GM18868 (cell line): Measurements from ENCODE around the gene COX4I1.
"Not testable (repeated sequence)": the region's sequence is repeated elsewhere in the genome, so short reads cannot be mapped to it uniquely, and the experiment has no call there.

Source experiments
- ATAC-seq: cut with Tn5 transposase; IDR thresholded peaks from one replicate; pipeline ENCODE4 v1.9.1; 2021; ENCODE audit warnings: mild to moderate bottlenecking, moderate library complexity; ENCODE audit not compliant: unreplicated experiment

The COX4I1 gene

GRCh38 chr16:85798283-85798776 is 1.2 kb upstream of the COX4I1 start:
- ATAC-seq, result no peak

- peak; percentile 19 for ATAC-seq
Measured at GRCh38 chr16:85798901-85799496, 496 bp upstream of the COX4I1 start.

DNA sequence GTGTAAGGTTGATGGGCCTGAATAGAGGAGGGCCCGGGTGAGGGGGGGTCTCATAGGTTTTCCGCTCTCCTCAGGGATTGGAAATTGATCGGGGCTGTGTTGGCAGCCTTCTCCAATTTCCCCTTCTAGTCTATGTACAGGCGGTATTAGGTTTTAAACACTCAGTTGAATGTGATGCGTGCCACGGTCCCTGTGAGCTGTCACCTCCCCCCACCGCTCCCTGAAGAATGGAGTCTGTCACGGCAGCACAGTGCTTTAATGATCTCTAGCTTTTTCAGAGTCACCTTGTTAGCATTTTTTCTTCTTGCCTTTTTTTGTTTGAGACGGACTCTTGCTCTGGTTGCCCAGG is 800 bp downstream of the COX4I1 start:
- peak; percentile 21 for ATAC-seq

DNA sequence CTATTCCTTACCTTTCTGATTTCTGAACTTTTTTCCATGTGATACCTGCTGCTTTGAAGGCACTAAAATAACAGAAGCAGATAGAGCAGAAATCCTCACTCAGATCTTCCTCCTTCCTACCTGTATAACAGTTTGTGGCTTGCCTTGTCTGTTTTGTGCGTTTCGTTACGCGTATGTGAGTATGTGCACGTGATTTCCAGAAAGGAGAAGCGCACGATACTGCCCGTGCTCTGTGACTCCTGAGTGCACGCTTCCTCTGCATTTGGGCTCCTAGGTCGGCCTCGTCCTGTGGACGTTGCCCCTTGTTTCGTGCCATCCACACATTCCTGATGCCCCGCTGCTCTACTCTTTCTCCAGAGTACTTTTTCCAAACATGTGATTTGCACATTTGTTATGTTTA is 4.1 kb downstream of the COX4I1 start:
- no peak for ATAC-seq

GRCh38 chr16:85805442-85806045 is 6.0 kb downstream of the COX4I1 start:
- no peak for ATAC-seq

- ATAC-seq, result no peak
Measured at GRCh38 chr16:85806539-85806938, 7.0 kb downstream of the COX4I1 start.

DNA sequence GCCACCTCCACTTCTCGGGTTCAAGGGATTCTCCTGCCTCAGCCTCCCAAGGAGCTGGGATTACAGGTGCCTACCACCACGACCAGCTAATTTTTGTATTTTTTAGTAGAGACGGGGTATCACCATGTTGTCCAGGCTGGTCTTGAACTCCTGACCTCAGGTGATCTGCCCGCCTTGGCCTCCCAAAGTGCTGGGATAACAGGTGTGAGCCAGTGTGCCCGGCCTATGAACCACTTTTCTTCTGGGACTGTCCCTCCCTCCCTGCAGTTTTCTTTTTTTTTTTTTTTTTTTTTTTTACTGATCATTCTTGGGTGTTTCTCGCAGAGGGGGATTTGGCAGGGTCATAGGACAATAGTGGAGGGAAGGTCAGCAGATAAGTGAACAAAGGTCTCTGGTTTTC is 7.8 kb downstream of the COX4I1 start:
- not testable (repeated sequence) for ATAC-seq

DNA sequence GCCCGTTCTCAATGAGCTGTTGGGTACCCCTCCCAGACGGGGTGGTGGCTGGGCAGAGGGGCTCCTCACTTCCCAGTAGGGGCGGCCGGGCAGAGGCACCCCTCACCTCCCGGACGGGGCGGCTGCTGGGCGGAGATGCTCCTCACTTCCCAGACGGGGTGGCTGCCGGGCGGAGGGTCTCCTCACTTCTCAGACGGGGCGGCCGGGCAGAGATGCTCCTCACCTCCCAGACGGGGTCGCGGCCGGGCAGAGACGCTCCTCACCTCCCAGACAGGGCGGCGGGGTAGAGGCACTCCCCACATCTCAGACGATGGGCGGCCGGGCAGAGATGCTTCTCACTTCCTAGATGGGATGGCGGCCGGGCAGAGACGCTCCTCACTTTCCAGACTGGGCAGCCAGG is 8.6 kb downstream of the COX4I1 start:
- ATAC-seq, result not testable (repeated sequence)

GRCh38 chr16:85808926-85809325 is 9.4 kb downstream of the COX4I1 start:
- no peak for ATAC-seq

DNA sequence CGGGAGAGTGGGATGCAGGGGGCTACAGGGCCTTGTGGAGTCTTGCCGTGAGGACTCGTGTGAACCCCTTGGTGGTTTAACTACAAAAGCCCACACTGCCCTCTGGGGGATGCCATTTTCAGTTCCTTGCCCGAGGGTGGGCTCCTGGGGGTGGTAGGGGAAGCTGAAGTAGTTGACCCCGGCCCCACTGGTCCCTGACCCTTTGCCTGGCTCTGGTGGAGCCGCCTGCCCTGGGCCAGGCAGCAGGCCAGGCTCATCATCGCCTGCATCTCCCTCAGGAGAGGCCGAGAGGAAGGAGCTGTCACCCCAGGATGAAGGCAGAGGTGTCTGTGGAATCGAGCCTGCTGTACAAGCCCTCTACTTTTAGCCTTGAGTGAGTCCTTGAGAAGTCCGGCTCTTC is 10.2 kb downstream of the COX4I1 start:
- no peak for ATAC-seq

- no peak for ATAC-seq
Measured at GRCh38 chr16:85810097-85810741, 10.7 kb downstream of the COX4I1 start.

DNA sequence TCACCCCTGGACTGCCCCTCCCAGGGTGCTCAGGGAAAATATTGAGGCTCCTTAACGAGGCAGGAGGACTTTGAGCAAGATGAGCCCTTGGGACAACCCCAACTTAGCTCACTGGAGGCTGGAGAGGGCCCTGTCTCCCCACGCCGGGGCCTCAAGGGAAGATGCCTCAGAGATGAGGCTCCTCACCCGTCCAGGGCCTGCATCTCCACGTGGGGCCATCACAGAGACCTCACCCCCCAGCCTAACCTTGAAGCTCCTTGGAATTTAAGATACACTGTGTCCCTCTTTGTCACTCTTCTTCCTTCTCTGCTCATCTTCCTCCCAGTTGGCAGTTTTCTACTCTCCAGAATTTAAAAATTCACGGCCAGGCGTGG is 11.2 kb downstream of the COX4I1 start:
- ATAC-seq, result no peak

- ATAC-seq, result no peak
Measured at GRCh38 chr16:85812031-85812807, 12.7 kb downstream of the COX4I1 start.

- ATAC-seq, result no peak
Measured at GRCh38 chr16:85812811-85813700, 13.6 kb downstream of the COX4I1 start.

DNA sequence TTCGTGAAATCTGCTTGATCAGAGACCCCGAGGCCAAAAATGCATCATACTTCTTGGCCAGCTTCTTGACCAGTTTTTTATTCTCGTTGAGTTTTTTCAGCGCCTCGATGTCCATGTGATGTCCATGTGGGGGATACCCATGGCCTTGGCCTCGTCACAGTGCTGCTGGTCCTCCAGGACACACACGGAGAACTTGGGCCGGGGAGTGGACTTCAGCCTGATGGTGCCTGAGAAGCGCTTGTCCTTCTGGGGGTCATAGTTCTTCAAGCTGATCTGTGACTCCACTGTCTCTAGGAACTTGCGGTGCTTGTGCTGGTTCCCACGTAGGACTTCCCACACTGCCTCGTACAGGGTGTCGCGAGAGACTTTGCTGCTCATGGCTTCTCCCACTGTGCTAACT is 16.7 kb downstream of the COX4I1 start:
- no peak for ATAC-seq

DNA sequence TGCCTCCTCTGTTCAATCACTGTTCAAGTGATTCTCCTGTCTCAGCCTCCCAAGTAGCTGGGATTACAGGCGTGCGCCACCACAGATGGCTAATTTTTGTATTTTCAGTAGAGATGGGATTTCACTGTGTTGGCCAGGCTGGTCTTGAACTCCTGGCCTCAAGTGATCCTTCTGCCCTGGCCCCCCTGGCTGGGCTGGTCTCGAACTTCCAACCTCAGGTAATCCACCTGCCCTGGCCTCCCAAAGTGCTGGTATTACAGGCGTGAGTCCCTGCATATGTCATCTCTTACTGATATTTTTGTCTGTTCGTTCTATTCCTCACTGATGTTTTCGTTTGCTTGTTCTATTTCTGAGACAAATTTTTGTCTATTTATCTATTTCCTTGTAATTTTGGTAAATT is 17.7 kb downstream of the COX4I1 start:
- not testable (repeated sequence) for ATAC-seq

- no peak for ATAC-seq
Measured at GRCh38 chr16:85819245-85819644, 19.8 kb downstream of the COX4I1 start.

GRCh38 chr16:85819771-85820170 is 20.3 kb downstream of the COX4I1 start:
- no peak for ATAC-seq

GRCh38 chr16:85820604-85821372 is 21.3 kb downstream of the COX4I1 start:
- ATAC-seq, result no peak
